GM18508 (cell line): ENCODE data around the gene IFNAR2.
"Not testable (repeated sequence)": the region's sequence is repeated elsewhere in the genome, so short reads cannot be mapped to it uniquely, and the experiment has no call there.

Source experiments
- ATAC-seq: cut with Tn5 transposase; IDR thresholded peaks from one replicate; pipeline ENCODE4 v1.9.1; 2021; ENCODE audit warnings: moderate number of reproducible peaks; ENCODE audit not compliant: insufficient read depth, unreplicated experiment

The IFNAR2 gene

DNA sequence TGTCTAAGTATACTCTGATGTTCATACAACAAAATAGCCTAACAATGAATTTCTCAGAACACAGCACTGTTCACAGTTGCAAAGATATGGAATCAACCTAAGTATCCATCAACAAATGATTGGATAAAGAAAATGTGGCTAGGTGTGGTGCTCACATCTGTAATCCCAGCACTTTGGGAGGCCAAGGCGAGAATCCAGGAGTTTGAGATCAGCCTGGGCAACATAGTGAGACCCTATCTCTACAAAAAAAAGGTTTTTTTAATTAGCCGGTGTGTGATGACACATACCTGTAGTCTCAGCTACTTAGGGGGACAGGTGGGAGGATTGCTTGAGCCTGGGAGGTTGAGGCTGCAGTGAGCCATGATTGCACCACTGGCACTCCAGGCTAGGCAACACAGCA, 10.7 kb downstream of the IFNAR2 start:
- no peak for ATAC-seq

DNA sequence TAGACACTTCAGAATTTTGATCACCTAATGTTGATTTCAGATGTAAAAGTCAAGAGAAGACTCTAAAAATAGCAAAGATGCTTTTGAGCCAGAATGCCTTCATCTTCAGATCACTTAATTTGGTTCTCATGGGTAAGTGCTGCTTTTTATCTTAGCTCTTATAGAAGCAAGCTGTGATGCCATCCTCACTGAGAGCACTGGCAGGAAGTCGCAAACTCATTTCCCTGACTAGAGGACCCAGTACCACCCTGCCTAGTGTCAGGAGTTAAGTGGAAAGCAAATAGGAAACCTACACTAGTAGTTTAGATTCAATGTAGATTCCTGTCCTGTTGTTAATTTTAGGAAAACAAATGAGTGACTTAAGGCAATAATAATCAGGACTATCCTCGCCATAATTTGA, 12.1 kb downstream of the IFNAR2 start:
- no peak for ATAC-seq

DNA sequence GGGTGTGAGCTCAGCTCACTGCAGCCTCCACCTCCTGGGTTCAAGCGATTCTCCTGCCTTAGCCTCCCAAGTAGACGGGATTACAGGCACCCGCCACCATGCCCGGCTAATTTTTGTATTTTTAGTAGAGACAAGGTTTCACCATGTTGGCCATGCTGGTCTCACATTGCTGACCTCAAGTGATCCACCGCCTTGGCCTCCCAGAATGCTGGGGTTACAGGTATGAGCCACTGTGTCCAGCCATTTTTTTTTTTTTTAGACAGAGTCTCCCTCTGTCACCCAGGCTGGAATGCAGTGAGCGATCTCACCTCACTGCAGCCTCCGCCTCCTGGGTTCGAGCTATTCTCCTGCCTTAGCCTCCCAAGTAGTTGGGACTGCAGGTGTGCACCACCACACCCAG, 13.1 kb downstream of the IFNAR2 start:
- not testable (repeated sequence) for ATAC-seq

DNA sequence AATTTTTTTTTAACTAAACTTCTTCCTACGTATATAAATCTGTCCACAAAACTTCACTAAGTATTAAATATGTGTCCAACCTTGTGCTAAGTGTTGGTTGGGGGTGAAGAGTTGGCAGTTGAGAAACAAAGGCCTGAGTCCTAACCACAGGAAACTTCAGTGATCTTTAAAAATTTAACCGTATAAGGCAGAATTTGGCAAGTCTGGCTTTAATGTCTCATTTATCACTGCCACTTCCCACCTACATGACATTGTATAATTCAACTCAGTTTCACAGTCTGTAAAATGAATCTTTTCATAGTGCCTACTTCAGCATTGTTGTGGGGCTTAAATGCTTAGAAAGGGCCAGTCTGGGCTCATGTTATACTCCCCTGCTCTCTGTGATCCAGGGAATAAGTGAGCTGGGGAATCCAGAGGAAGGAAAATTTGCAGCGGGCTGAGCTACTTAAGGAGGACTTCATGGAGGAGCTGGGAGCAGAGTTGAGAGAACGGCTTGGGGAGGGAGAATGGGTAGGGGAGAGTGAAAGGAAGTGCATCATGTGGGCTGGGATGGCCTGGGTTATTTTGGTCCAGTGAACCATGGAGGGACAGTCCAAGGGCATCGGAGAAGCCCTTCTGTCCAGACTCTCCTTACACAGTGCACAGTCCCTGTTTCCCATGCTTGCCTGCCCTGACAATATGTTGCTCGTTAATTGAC, 14.5 kb downstream of the IFNAR2 start:
- ATAC-seq, result no peak

DNA sequence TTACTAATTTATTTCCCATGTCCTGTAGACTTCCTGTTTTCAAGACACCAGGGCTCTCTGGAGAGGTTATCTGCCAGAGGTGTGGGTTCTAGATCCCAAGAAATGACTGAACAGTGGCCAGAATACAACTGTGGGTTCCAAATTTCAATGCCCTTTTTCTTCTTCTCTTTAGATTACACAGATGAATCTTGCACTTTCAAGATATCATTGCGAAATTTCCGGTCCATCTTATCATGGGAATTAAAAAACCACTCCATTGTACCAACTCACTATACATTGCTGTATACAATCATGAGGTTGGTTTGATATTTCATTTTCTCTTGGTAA, 15.0 kb downstream of the IFNAR2 start:
- no peak for ATAC-seq

DNA sequence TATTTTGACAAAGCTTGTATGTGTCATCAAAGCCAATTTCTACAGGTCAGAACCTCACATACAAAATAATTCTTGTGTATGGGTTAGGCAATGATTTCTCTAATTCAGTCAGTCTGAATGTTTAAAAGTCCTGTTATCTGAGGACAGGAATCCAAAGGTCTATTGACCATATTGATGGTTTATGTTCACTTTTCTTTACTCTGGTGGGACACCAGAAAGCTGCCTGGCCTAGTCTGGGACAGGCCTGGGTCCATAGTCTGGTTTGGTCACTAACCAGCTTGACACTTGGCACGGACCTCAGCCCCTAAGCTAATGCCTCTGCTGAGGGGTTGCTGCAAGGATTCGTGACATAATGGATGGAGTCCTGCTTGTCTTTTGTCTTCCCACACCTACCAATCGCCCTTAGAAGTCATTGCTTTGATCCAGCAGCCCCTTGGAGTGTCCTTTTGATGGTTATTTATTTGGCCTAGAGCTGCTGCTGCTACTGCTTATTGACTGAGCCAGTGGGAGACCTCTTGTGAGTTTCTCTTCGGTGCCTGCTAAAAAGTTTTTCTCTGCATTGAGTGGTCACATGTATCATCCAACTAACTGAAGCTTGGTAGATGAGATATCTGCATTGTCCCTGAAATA, 15.7 kb downstream of the IFNAR2 start:
- no peak for ATAC-seq

DNA sequence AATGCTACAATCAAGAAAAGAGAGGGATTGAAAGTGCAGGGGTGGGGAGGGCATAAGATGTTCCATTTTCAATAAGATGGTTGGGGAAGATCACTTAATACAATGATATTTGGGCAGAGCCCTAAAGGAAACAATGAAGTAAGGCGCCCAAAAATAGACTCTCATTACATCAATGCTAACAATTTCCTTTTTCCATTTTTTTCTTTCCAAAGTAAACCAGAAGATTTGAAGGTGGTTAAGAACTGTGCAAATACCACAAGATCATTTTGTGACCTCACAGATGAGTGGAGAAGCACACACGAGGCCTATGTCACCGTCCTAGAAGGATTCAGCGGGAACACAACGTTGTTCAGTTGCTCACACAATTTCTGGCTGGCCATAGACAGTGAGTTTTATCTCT, 16.8 kb downstream of the IFNAR2 start:
- no peak for ATAC-seq

DNA sequence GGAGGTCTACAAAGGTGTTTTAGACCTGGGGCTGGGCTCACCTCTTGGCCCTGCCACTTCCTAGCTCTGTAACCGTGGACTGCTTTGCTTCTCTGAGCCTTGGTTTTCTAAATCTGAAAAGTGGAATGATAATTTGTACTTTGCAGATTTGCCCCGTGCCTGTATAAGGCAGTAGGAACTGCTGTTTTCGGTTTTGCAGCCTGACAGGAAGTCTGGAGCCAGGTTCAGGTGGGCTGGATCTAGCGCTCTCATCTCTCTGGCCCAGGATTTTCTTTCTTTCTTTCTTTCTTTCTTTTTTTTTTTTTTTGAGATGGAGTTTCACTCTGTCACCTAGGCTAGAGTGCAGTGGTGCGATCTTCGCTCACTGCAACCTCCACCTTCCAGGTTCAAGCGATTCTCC, 17.2 kb downstream of the IFNAR2 start:
- ATAC-seq, result no peak

DNA sequence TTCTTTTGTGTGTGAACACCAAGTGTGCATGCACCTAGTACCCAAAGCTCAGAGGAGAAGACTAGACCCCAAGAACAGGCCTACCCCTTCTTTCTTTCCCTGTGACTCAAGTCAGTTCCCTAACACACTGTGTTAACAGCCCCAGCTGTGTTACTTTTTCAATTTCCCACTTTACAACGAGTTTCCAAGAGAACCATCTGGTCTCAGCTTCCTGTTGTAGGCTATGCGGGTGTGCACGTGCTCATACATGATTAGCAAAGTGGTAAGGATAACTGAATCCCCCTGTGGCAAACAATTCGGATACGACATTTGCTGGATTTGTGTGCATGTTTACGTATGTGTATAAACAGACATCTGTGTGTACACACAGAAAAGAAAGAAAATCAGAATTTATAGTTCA, 17.9 kb downstream of the IFNAR2 start:
- no peak for ATAC-seq

DNA sequence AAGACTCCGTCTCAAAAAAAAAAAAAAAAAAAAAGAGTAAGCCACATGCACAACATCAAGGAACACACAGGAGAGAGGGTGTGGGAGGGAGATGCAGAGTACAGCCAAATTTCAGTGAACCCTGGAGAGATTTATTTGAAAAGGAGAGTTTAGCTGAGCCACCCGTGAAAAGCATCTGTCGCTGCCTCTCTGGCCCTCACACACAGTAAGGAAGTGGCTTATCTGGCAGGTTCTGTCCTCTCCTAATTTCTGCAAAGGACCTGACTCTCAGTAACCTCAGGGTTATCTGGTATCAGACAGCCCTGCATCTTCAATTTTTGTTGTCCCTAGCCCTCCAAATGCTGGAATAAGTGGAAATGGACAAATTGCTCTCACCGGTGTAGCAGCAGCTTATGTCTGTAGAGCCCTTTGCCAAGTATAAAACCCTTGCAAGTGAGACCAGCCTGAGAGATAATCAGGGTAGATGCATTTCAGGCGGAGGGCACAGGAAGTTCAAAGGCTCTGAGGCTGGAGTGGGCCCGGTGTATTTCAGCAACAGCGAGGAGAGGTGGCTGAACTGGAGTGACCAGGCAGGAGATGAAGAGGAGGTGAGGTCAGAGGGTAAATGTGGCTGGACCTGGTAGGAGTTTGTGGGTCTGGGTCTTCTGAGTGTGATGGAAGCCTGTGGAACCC, 19.7 kb downstream of the IFNAR2 start:
- no peak for ATAC-seq

DNA sequence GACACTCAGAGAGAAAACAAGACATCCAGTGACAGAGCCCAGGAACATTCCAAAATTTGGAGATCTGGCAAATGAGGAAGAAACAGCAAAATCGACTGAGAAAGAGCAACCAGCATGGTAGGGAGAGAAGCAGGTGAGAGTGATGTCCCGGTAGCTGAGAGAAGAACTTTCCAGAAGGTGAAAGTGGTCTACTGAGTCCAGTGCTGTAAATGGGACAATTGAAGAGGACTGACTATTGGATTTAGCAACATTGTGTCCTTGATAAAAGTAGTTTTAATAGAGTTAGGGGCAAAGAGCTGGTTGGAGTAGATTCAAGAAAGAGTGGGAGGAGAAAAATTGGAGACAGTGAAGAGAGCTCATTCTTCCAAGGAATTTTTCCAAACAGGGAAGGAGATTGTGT, 21.4 kb downstream of the IFNAR2 start:
- ATAC-seq, result no peak

DNA sequence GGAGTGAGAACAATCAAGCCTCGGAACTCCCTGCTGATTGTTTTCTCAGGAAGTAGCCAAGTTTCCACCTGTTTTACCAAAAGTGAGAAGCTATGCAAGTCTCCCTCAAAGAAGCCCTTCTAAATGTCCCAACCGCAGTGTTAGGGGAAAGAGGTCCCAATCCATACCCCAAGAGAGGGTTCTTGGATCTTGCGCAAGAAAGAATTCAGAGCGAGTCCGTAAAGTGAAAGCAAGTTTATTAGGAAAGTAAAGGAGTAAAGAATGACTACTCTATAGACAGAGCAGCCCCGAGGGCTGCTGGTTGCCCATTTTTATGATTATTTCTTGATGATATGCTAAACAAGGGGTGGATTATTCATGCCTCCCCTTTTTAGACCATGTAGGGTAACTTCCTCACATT, 23.6 kb downstream of the IFNAR2 start:
- ATAC-seq, result not testable (repeated sequence)

DNA sequence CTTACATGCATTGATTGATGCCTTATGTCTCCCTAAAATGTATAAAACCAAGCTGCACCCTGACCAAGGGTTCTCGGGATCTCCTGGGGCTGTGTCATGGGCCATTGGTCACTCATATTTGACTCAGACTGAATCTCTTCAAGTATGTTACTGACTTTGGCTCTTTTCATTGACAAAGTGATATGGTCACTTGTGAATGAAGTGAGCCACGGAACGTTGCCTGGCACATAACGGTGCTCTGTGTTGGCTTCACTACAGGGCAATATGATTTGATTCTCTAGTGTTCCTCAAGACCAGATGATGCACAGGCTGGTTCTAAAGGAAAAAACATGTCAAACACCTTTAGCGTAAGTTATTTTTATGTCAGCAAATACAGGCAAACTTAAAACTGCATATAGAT, 25.0 kb downstream of the IFNAR2 start:
- no peak for ATAC-seq

DNA sequence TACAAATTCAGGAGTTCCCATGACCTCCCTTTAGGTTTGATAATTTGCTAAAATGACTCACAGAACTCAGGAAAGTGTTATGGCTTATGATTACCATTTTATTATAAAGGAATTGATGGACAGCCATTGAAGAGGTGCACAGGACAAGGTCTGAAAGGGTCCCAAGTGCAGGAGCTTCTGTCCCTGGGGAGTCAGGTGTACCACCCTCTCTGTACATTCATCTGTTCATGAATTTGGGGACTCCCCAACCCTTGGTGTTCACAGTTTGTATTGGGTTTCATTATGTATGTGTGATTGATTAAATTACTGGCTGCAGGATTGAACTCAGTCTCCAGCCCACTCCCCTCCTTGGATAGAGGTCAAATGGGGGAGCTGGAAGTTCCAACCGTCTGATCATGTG, 25.7 kb downstream of the IFNAR2 start:
- no peak for ATAC-seq

DNA sequence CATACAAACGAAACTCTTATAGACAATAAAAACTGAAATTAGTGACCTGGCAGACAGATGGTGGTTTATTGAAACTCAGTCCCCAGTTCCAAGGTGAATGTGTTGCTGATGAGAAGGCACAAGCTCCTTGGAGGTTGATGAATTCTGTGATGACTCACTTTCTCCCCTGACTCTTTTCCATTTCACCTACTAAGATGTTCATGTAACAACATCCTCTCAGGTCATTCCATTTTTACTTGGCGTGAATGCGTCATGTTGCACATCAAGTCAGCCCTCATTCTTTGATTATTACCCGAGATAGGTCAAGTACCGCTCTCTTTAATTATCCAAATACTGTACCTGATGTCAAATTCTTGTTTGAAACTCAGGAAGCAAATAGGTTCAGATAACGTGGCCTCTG, 26.3 kb downstream of the IFNAR2 start:
- no peak for ATAC-seq

DNA sequence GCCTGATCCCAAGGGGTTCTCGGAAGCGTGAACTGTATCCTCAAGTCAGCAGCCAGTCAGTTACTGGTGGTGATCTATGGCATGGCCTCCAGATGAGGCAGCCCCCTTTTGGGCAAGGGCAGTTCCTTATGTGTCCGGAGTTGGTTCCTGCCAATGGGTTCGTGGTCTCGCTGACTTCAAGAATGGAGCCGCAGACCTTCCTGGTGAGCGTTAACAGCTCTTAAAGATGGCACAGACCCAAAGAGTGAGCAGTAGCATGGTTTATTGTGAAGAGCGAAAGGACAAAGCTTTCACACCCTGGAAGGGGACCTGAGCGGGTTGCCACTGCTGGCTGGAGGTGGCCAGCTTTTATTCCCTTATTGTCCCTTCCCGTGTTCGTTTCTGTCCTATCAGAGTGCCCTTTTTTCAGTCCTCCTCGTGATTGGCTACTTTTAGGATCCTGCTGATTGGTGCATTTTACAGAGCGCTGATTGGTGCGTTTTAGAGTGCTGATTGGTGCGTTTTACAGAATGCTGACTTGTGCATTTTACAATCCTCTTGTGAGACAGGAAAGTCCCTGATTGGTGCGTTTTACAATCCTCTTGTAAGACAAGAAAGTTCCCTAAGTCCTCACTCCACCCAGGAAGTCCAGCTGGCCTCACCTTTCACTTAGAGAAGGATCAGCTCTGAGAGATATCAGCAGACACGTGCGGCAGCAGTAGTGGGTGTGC, 27.5 kb downstream of the IFNAR2 start:
- ATAC-seq, result no peak

DNA sequence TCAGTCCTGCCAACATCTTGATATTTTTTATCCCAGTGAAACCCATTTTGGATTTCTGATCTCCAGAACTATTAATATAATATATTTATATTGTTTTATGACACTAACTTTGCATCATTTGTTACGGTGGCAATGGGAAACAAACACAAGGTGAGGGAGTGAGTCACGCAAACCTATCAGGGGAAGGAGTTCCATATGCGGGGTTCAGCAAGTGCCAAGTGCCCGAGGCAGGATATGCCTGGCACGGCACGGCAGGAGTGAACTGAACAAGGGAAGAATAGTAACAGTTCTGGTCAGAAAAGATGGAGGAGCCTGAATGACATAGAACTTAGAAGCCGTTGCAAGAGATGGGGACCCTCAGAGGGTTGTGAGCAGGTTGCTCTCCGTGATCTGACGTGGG, 28.7 kb downstream of the IFNAR2 start:
- ATAC-seq, result no peak

DNA sequence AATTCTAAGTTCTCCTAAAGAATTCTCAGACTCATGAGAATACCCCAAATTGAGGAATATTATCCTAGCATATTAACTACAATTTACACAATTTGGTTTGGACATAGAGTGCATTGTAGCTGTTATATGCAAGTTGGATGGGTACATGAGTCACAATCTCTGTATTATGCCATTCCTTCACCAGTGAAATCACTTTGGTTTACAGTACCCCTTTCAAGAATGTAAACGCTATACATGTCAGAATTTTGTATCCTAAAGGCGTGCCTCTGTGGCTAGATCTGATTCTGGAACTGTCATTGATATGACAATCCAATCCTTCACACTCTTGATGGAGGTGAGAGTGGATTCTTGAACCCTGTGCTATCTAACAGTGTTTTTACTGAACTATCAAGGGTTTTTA, 29.7 kb downstream of the IFNAR2 start:
- ATAC-seq, result no peak

DNA sequence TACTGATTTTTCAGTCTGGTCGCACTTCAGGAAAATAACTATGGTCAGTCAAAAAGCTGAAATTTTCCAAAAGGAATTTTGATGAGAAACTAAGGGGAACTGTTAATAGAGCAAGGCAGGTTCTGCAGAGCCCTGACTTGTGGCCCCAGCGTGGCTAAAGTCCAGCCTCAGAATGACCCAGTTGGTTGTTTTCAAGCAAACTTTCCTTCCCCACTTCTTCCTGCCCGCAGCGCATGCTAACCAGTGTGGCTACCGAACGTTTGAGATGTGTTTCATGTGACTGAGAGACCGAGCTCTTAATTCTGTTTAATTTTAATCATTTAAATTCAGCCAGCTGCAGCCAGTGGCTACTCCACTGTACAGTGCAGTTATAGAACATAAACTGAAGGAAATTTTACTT, 30.3 kb downstream of the IFNAR2 start:
- ATAC-seq, result no peak

DNA sequence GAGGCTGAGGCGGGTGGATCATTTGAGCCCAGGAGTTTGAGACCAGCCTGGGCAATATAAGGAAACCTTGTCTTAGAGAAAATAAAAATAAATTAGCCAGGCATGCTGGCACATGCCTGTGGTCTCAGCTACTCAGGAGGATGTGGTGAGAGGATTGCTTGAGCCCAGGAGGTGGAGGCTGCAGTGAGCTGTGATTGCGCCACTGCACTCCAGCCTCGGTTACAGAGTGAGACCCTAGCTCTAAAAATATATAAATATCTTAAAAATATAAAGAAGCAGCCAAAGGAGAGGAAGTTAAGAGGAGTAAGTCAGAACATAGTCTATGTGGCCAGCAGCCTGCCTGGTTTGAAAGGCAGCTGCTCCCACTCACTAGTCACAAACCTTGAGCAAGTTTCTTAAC, 31.9 kb downstream of the IFNAR2 start:
- ATAC-seq, result no peak

DNA sequence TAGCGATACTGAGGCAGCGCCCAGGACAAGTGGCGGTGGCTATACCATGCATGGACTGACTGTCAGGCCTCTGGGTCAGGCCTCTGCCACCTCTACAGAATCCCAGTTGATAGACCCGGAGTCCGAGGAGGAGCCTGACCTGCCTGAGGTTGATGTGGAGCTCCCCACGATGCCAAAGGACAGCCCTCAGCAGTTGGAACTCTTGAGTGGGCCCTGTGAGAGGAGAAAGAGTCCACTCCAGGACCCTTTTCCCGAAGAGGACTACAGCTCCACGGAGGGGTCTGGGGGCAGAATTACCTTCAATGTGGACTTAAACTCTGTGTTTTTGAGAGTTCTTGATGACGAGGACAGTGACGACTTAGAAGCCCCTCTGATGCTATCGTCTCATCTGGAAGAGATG, 33.2 kb downstream of the IFNAR2 start:
- ATAC-seq, result no peak
